Testis (tissue), 3 donors: ENCODE results near the gene SMYD3. TPM values are rescaled to one million over a fixed set of nuclear protein-coding genes. Genes with fewer than 3 reads are reported as not detected.

ENCODE experiments used
- DNase-seq: peaks from one replicate; pipeline ENCODE4 v3.0.0-alpha.2; 2019
- H3K27ac ChIP-seq, 2 donors: fragments of 200-600 bp; sonication (generic); one replicate each; pipeline ENCODE4 v1.5.1; 2019
- H3K27me3 ChIP-seq: fragments of 200-600 bp; sonication (generic); one replicate; pipeline ENCODE4 v1.5.1; 2019
- H3K36me3 ChIP-seq: fragments of 200-600 bp; sonication (generic); one replicate; pipeline ENCODE4 v1.5.1; 2017; ENCODE audit warnings: low read depth; ENCODE audit errors: missing control alignments
- H3K4me1 ChIP-seq: fragments of 200-600 bp; sonication (generic); one replicate; pipeline ENCODE4 v1.5.1; 2019
- H3K4me3 ChIP-seq, 2 donors: fragments of 200-600 bp; sonication (generic); one replicate each; pipeline ENCODE4 v1.5.1; 2017 to 2019
- H3K9me3 ChIP-seq: fragments of 200-600 bp; sonication (generic); one replicate; pipeline ENCODE4 v1.5.1; 2017
- CTCF ChIP-seq, 3 experiments: fragments of 450-650 bp in 2 of 3; fragments of 200-600 bp in 1 of 3; sonication (generic) in 1 of 3; IDR thresholded peaks; one replicate each; pipeline ENCODE4 v1.5.1; 2016 to 2019; ENCODE audit warnings: antibody characterized with exemption in 3 of 3, mild to moderate bottlenecking in 2 of 3, moderate library complexity in 1 of 3
- POLR2A ChIP-seq: fragments of 450-650 bp; IDR thresholded peaks from one replicate; pipeline ENCODE4 v1.6.1; 2017; ENCODE audit warnings: antibody characterized with exemption, mild to moderate bottlenecking, moderate library complexity
- WGBS, 2 donors: methylation state at CpG; one replicate each; pipeline ENCODE4 v1.1.5; 2018; 5-methylcytosine and 5-hydroxymethylcytosine counted together
- intact Hi-C: fragments of 100-400 bp; cut with DNase I; formaldehyde crosslinking; loops from one replicate; pipeline ENCODE4 v1.15.1; 2023; ENCODE audit warnings: low total_unique reads
- polyA plus RNA-seq: library from polyadenylated mRNA; stranded (reverse); fragments of 350-450 nt; fragmentation: Illumina TruSeq; extraction: RNeasy Lipid Tissue Mini Kit (QIAGEN cat#74804); gene quantifications from one replicate; pipeline ENCODE4 v1.2.3, GENCODE V29; 2014; ENCODE audit warnings: low read depth, low replicate concordance; ENCODE audit not compliant: insufficient read depth
- small RNA-seq, 2 donors: library from RNA; depleted of rRNA; stranded (forward); fragments of <200 nt; gene quantifications; one replicate each; pipeline ENCODE3, GENCODE V24; 2016
- total RNA-seq, 2 donors: library from RNA; depleted of rRNA; stranded (reverse); fragments of >200 nt; gene quantifications; one replicate each; pipeline ENCODE4 v1.2.3, GENCODE V29; 2016

Gene SMYD3
- total and polyA plus RNA-seq, 3 donors from 2014 or later: 23.0 to 38.8 (median 38.7) TPM

GRCh38 chr1:245704341-245704740 is 802.7 kb downstream of the SMYD3 start:
- intact Hi-C loops: no loop called here
- Histone ChIP-seq H3K27ac (no peak overlapping the region), H3K4me3 (no peak overlapping the region), H3K36me3 (no peaks in the 10 kb centered on the region), H3K4me1 (no peaks in the 10 kb centered on the region), H3K9me3 (no peaks in the 10 kb centered on the region), H3K27me3 (no peaks in the 10 kb centered on the region)
- DNase-seq: no peak
- 56 to 77% methylated on average over 4 to 6 of the region's 6 CpGs for WGBS, 2 donors
- no peak for TF ChIP-seq CTCF (IDR thresholded peaks at IDR 0.05)
- no peak for TF ChIP-seq POLR2A

GRCh38 chr1:245702346-245702745 is 804.7 kb downstream of the SMYD3 start:
- Histone ChIP-seq H3K4me1 (no peaks in the 10 kb centered on the region), H3K36me3 (no peaks in the 10 kb centered on the region), H3K27ac (no peak overlapping the region), H3K9me3 (no peaks in the 10 kb centered on the region), H3K27me3 (no peaks in the 10 kb centered on the region), H3K4me3 (no peak overlapping the region)
- TF ChIP-seq POLR2A: no peak
- no peak for TF ChIP-seq CTCF (IDR thresholded peaks at IDR 0.05)
- 94 to 96% methylated on average over 11 to 13 of the region's 13 CpGs for WGBS, 2 donors
- intact Hi-C loops: no loop called here
- no peak for DNase-seq

- H3K36me3 ChIP-seq: no peaks in the 10 kb centered on the region
- H3K27me3 ChIP-seq: no peaks in the 10 kb centered on the region
- H3K27ac ChIP-seq: no peak overlapping the region
- H3K9me3 ChIP-seq: no peaks in the 10 kb centered on the region
- no peak overlapping the region for H3K4me3 ChIP-seq
- H3K4me1 ChIP-seq: no peaks in the 10 kb centered on the region
- intact Hi-C loops: no loop called here
- 88 to 91% methylated on average over 7 of the region's 7 CpGs for WGBS, 2 donors
- DNase-seq: no peak
- no peak for TF ChIP-seq POLR2A
- TF ChIP-seq CTCF (IDR thresholded peaks at IDR 0.05): no peak
These were observed 805.4 kb downstream of the SMYD3 start for GRCh38 chr1:245701631-245702030.

- Histone ChIP-seq H3K4me1 (no peaks in the 10 kb centered on the region), H3K4me3 (no peak overlapping the region), H3K27me3 (no peaks in the 10 kb centered on the region), H3K9me3 (no peaks in the 10 kb centered on the region), H3K36me3 (no peaks in the 10 kb centered on the region), H3K27ac (no peak overlapping the region)
- no peak for TF ChIP-seq POLR2A
- no peak for TF ChIP-seq CTCF (IDR thresholded peaks at IDR 0.05)
- DNase-seq: no peak
- intact Hi-C loops: no loop called here
- WGBS, 2 donors: 95 to 96% methylated on average over 13 of the region's 13 CpGs
These were observed 806.4 kb downstream of the SMYD3 start for GRCh38 chr1:245700631-245701030.

Small RNA genes within 50 kb of the gene (small RNA-seq; reads per million reads assigned to genes)
- 0 reads per million in 2 donors for gene AL356583.2
- 0 reads per million in 2 donors for gene RF00019
- 0 reads per million in 2 donors for gene RNU6-1283P

Other genes starting within 250 kb of the SMYD3 start
- 10 to 100 TPM; 19.8 to 20.0 TPM for gene TFB2M, start 59.0 kb upstream of the SMYD3 start, total RNA-seq
- gene TFB2M, start 59.0 kb upstream of the SMYD3 start, polyA plus RNA-seq: 15.7 TPM
- 10 to 100 TPM; 56.7 to 61.6 TPM for gene CNST, start 59.2 kb upstream of the SMYD3 start, total RNA-seq
- gene CNST, start 59.2 kb upstream of the SMYD3 start, polyA plus RNA-seq: 26.6 TPM
- 100 to 1,000 TPM; 103 to 132 TPM for gene SCCPDH, start 217.1 kb upstream of the SMYD3 start, total RNA-seq
- 289 TPM for gene SCCPDH, start 217.1 kb upstream of the SMYD3 start, polyA plus RNA-seq